Measurements from ENCODE around the gene OBP2B. TPM values are rescaled to one million over a fixed set of nuclear protein-coding genes. Genes with fewer than 3 reads are reported as not detected.
"Not testable (repeated sequence)": the region's sequence is repeated elsewhere in the genome, so short reads cannot be mapped to it uniquely, and the experiment has no call there.

OBP2B gene
- total RNA-seq, 1 donor from 2014 or later, result not detected

DNA sequence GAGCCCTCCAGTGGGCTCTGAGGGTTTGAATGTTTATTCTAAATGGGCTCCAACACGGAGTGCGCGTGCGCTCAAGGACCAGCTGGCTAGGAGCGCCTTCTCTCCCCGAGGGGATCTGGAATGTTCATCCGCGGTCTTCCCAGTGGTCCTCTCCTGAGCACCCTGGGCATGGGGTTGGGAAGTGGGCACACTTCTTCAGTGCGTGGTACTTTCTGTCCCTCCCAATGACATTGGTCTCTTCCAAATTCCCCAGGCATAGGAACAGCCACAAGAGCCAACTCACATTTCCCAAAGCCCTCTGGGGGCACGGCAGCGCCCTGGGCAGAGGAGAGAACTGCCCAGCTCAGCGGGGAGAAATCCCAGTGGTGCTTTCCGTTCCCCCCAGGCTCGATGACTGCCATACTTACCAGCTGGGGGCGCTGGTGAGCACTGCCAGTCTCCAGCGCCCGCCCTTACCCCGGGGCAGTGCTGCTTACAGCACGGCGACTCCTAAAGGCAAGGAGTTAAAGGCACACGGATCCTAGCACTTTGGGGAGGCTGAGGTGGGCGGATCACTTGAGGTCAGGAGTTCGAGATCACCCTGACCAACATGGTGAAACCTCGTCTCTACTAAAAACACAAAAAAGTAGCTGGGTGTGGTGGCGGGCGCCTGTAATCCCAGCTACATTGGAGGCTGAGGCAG lies 29.9 kb upstream of the OBP2B start:
- DNase-seq (ENCODE audit: low spot score), result peak; percentile 90

DNA sequence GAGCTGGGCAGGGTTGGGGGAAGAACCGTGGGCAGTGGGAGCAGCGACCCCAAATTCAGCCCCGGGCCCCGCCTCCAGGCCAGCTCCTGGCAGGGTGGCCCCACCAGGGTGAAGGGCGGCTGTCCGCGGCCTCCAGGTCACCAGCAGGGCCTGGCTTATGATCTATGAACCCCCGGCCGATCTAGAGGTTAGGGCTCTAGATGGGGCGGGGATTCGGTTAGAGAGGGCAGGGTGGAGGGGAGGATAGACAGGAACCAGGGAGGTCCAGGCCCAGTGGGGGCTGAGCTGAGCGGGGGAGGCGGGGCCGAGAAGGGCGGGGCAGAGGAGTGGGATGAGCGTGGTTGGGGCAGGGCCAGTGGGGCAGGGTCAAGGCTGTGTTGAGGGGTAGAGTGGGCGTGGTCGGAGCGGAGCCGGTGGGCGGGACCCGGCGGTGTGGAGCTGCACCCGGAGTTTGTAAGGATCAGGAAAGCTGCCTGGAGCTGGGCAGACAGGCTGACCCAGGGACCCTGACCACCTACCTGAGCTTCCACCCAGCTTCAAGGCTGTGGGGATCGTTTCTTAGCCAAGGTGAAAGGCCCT lies 29.3 kb upstream of the OBP2B start:
- peak; percentile 93 for DNase-seq (ENCODE audit: low spot score)

GRCh38 chr9:133237035-133237731 lies 28.1 kb upstream of the OBP2B start:
- peak; percentile 68 for DNase-seq (ENCODE audit: low spot score)

- DNase-seq (ENCODE audit: low spot score), result peak; percentile 89
Measured at GRCh38 chr9:133236291-133237034, 27.4 kb upstream of the OBP2B start.

DNA sequence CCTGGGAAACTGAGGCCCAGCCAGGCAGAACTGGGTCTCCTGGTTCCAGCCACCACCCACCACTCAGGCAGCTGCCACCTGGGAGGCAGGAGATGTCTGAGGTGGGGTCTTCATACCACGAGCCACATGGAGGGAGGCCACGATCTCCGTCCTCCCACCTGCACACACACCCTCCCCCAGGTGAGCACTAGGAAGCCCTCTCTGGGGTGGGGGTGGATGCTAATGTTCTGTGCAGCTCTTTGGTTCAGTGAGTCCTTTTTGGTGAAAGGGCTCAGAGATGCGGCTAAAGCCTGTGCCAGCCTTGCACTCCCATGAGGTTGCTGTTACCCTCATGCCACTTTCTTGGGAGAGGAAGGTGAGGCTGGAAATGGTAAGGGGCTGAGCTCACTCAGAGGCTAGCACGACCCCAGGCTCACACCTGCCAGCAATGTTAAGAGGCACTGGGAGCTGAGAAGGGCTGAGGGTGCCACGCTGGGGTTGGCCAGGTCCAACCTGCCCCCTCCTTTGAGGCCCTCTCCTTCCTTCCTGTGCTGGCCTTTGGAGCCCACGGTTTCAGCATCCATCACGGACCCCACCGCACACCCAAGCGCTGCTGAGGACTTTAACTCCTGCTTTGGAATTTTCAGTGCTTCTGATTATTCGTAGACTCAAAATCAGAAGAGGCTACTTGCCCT lies 26.6 kb upstream of the OBP2B start:
- DNase-seq (ENCODE audit: low spot score), result no peak

DNA sequence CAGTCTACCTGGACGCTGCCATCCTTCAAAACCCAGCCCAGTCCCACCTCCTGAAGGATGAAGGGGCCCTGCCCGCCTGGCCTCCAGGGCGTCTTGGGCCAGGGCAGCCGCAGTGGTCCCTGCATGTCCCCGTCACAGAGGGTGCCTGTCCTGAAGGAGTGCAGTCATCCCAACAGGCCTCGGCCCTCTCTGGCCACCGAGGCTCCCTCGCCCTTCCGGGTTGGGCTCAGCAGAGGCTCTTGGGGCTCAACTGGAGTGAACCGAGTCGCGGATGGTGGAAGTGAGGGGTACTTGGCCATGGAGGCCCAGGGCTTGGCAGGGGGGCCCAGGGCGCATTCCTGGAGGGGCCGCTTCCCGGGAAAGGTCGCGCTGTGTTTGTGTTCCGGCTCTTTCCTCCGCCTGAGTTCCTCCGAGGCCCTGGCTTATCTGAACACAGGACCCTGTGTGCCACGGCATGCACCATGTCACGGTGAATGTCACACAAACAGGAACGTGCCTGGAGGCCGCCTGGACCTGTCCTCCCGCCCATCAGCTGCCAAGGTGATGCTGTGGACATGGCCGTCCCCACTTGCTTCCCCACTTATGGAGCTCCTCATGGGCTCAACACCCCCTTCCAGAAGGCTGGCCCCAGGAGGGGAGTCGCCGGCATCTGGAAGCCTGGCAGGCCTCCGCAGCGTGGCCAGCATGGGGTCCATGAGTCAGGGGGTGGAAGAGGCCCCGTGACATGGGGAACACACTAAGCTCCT lies 25.7 kb upstream of the OBP2B start:
- DNase-seq (ENCODE audit: low spot score), result peak; percentile 65

- peak; percentile 62 for DNase-seq (ENCODE audit: low spot score)
Measured at GRCh38 chr9:133233681-133234432, 24.8 kb upstream of the OBP2B start.

DNA sequence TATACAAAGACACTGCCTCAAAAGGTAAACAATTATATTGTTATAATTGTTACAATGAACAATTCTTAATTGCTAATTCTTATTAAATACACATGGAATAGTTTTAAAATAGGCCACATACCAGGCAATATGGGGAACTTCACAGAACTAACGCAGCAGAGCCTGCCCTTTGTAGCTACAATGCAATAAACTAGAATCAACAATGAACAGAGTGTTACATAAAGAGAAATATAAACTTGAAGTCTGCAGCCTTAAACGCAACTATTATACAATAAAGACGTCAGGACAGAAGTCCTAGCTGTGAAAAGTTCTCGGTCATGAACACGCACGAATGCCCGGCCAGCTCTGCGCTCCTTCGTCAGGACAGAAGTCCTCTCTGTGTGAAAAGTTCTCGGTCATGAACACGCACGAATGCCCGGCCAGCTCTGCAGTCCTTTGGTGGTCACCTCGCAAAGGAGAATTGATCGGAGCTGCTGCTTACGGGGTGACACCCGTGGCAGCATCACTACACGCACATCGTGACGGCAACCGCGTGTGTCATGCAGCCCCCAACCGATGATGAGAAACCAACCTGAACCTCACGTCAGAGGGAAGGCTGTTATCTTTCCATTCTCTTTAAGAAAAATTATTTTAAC lies 23.0 kb upstream of the OBP2B start:
- not testable (repeated sequence) for DNase-seq (ENCODE audit: low spot score)

- DNase-seq (ENCODE audit: low spot score), result not testable (repeated sequence)
Measured at GRCh38 chr9:133230514-133230913, 21.5 kb upstream of the OBP2B start.

DNA sequence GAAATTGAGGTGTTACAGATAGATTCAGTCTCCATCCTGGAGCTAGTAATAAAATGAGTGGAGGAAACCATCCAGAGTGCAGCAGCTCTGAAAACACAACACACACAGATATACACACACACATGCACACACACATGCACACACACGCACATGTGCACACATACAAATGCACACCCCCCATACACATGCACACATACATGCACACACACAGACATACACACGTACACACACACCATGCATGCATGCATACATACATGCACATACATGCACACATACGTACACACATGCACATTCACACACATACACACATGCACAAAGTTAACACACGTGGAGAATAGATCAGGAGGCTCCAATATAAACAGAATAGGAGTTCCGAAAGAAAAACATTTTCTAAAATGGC lies 21.0 kb upstream of the OBP2B start:
- DNase-seq (ENCODE audit: low spot score), result no peak

DNA sequence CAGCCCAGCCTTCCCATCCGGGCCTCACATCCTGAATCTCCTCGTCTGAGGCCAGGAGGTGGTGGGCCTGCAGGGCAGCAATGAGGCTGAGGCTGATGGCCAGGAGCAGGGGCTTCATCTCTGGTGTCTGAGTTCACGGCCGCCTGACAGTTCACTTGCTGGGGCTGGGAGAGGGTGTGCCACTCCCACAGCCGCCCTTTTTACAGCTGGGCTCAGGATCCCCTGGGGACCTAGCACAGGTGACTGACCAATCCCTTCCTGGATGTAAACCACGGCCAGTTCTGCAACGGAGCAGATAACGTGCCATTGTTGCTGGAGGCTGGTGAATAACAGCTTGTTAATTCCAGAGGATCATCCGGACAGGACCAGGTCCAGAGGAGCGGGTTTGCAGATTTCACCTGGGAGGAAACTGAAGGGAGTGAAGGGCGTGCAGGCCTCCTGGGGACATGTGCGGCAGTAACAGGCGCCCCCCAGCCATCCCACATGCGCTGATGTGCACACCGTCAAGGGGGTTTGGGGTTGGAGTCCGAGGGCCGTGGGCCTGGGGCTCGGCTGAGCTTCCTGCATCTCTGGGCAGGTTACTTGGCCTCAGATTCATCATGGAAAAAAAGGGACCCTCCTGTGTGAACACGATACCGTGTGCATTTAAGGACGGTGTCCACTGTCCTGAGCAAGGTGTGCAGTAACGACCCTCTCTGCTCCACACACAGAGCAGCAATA lies 19.6 kb upstream of the OBP2B start:
- DNase-seq (ENCODE audit: low spot score), result peak; percentile 64

- peak; percentile 59 for DNase-seq (ENCODE audit: low spot score)
Measured at GRCh38 chr9:133227996-133228395, 18.9 kb upstream of the OBP2B start.

- peak; percentile 59 for DNase-seq (ENCODE audit: low spot score)
Measured at GRCh38 chr9:133227242-133227860, 18.3 kb upstream of the OBP2B start.

- peak; percentile 74 for DNase-seq (ENCODE audit: low spot score)
Measured at GRCh38 chr9:133226219-133227171, 17.4 kb upstream of the OBP2B start.

- peak; percentile 83 for DNase-seq (ENCODE audit: low spot score)
Measured at GRCh38 chr9:133225171-133226011, 16.3 kb upstream of the OBP2B start.

DNA sequence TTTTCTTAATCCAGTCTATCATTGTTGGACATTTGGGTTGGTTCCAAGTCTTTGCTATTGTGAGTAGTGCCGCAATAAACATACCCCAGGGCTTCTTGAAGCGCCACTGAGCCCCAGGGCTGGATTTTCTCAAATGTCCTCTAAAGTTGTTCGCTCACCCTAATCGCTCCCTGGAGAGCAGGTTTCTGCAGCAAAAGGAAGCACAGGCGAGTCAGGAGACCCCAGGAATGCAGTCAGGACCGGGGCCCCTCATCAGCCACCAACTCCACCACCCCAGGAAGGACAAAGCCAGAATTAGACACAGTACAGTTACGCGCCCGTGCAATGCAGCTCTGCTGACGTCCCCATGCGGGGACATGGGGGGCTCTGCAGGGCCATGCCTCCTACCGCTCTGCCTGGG lies 15.7 kb upstream of the OBP2B start:
- DNase-seq (ENCODE audit: low spot score), result no peak
